ENCODE measurements around the gene SPDEF.

Gene SPDEF

GRCh38 chr6:34556031-34556471 is at the start of gene SPDEF:
SPDEF (minus strand) TSS chr6:34556329; CDS start chr6:34544455, 11,874 bp downstream.
- DNase-seq = no peak

- DNase-seq = no peak
These were observed 47.6 kb upstream of the SPDEF start for GRCh38 chr6:34603707-34604106.

- DNase-seq = no peak
These were observed 46.4 kb upstream of the SPDEF start for GRCh38 chr6:34602318-34603111.

- DNase-seq = no peak
These were observed 45.6 kb upstream of the SPDEF start for GRCh38 chr6:34601706-34602105.

GRCh38 chr6:34600796-34601195 is 44.7 kb upstream of the SPDEF start:
- DNase-seq = no peak

- no peak for DNase-seq
These were observed 44.0 kb upstream of the SPDEF start for GRCh38 chr6:34600101-34600500.

- no peak for DNase-seq
These were observed 42.6 kb upstream of the SPDEF start for GRCh38 chr6:34598712-34599111.

- no peak for DNase-seq
These were observed 41.6 kb upstream of the SPDEF start for GRCh38 chr6:34597605-34598353.

GRCh38 chr6:34596798-34597197 is 40.7 kb upstream of the SPDEF start:
- no peak for DNase-seq

GRCh38 chr6:34595332-34596184 is 39.4 kb upstream of the SPDEF start:
- DNase-seq = no peak

- DNase-seq = no peak
These were observed 37.6 kb upstream of the SPDEF start for GRCh38 chr6:34593701-34594100.

- DNase-seq = no peak
These were observed 36.3 kb upstream of the SPDEF start for GRCh38 chr6:34592208-34592952.

GRCh38 chr6:34589691-34590090 is 33.6 kb upstream of the SPDEF start:
- DNase-seq = no peak

GRCh38 chr6:34589140-34589539 is 33.0 kb upstream of the SPDEF start:
- DNase-seq = no peak

GRCh38 chr6:34587851-34588250 is 31.7 kb upstream of the SPDEF start:
- no peak for DNase-seq

- no peak for DNase-seq
These were observed 31.2 kb upstream of the SPDEF start for GRCh38 chr6:34587325-34587724.

- no peak for DNase-seq
These were observed 30.4 kb upstream of the SPDEF start for GRCh38 chr6:34586327-34587040.

GRCh38 chr6:34585512-34586061 is 29.5 kb upstream of the SPDEF start:
- DNase-seq = no peak

- DNase-seq = no peak
These were observed 29.0 kb upstream of the SPDEF start for GRCh38 chr6:34585108-34585507.

- DNase-seq = no peak
These were observed 28.6 kb upstream of the SPDEF start for GRCh38 chr6:34584694-34585093.

GRCh38 chr6:34583861-34584604 is 27.9 kb upstream of the SPDEF start:
- no peak for DNase-seq

All from CD4-positive, alpha-beta T cell treated with Interleukin-21 for 1 hour (primary cell).